Esophagus squamous epithelium (tissue), 5 donors: Measurements from ENCODE around the gene SIN3B. TPM values are rescaled to one million over a fixed set of nuclear protein-coding genes. Genes with fewer than 3 reads are reported as not detected.

Source experiments
- DNase-seq: peaks from one replicate; lab custom pipeline; 2025; lab: John Stamatoyannopoulos, UW
- H3K27ac ChIP-seq, 4 donors: fragments of 200-600 bp; sonication (generic); one replicate each; pipeline ENCODE4 v1.5.1; 2016 to 2019; ENCODE audit warnings: mild to moderate bottlenecking in 1 of 4
- H3K27me3 ChIP-seq, 4 donors: fragments of 200-600 bp; sonication (generic); 1 replicate in 3 of 4; 2 replicates in 1 of 4; pipeline versions ENCODE4 v1.5.1 to v1.6.0; 2017 to 2021; ENCODE audit warnings: antibody characterized with exemption in 1 of 4
- H3K36me3 ChIP-seq, 3 donors: fragments of 200-600 bp; sonication (generic); one replicate each; pipeline ENCODE4 v1.5.1; 2016 to 2019
- H3K4me1 ChIP-seq, 3 donors: fragments of 200-600 bp; sonication (generic); one replicate each; pipeline ENCODE4 v1.5.1; 2017 to 2019
- H3K4me3 ChIP-seq, 4 donors: fragments of 200-600 bp; sonication (generic); 1 replicate in 3 of 4; 2 replicates in 1 of 4; pipeline ENCODE4 v1.5.1; 2016 to 2019; ENCODE audit warnings: mild to moderate bottlenecking in 2 of 4, moderate library complexity in 1 of 4
- H3K9me3 ChIP-seq, 3 donors: fragments of 200-600 bp; sonication (generic); one replicate each; pipeline ENCODE4 v1.5.1; 2016 to 2019
- CTCF ChIP-seq, 6 experiments: fragments of 450-650 bp in 4 of 6; fragments of 200-600 bp in 2 of 6; sonication (generic) in 2 of 6; IDR thresholded peaks; one replicate each; pipeline ENCODE4 v1.5.1; 2016 to 2019; ENCODE audit warnings: antibody characterized with exemption in 6 of 6, mild to moderate bottlenecking in 4 of 6, moderate library complexity in 4 of 6
- POLR2A ChIP-seq, 4 donors: fragments of 450-650 bp; IDR thresholded peaks; one replicate each; pipeline ENCODE4 v1.6.1; 2017; ENCODE audit warnings: antibody characterized with exemption in 4 of 4, mild to moderate bottlenecking in 4 of 4, moderate library complexity in 3 of 4
- WGBS, 2 donors: methylation state at CpG; one replicate each; pipeline ENCODE4 v1.1.5; 2018; 5-methylcytosine and 5-hydroxymethylcytosine counted together
- intact Hi-C: fragments of 100-400 bp; cut with DNase I; formaldehyde crosslinking; loops from one replicate; pipeline ENCODE4 v1.15.0; 2022
- total RNA-seq, 4 donors: library from RNA; depleted of rRNA; stranded (reverse); fragments of >200 nt; gene quantifications; one replicate each; pipeline ENCODE4 v1.1.0, GENCODE V29; 2016
- donor health status: DM: yes; HTN: yes; CAD: no.

The SIN3B gene
- total RNA-seq, 4 donors from 2014 or later, result 11.2 to 34.7 (median 28.5) TPM

GRCh38 chr19:16789238-16789637, 40.0 kb upstream of the SIN3B start:
- Histone ChIP-seq H3K9me3 (peaks cover 0 to 22% (median 7%) of the 10 kb centered on the region in 3 donors), H3K4me1 (no peaks in the 10 kb centered on the region), H3K27me3 (peaks cover 0 to 7% (median 0%) of the 10 kb centered on the region in 4 donors), H3K27ac (no peak overlapping the region), H3K4me3 (no peak overlapping the region), H3K36me3 (no peaks in the 10 kb centered on the region)
- 67 to 87% methylated on average over 1 of the region's 1 CpG for WGBS, 2 donors
- TF ChIP-seq CTCF (IDR thresholded peaks at IDR 0.05) (no peak), POLR2A (IDR thresholded peaks at IDR 0.05) (no peak)
- intact Hi-C loops, result no loop called here
- DNase-seq, result no peak

- TF ChIP-seq CTCF (IDR thresholded peaks at IDR 0.05), result no peak
- no peak for TF ChIP-seq POLR2A (IDR thresholded peaks at IDR 0.05)
- intact Hi-C loops, result no loop called here
Measured at GRCh38 chr19:16790051-16790450, 39.1 kb upstream of the SIN3B start.

GRCh38 chr19:16791942-16792341, 37.3 kb upstream of the SIN3B start:
- intact Hi-C loops, result no loop called here
- Histone ChIP-seq H3K27me3 (no peaks in the 10 kb centered on the region), H3K9me3 (peaks cover 0 to 29% (median 7%) of the 10 kb centered on the region in 3 donors), H3K27ac (no peak overlapping the region), H3K36me3 (no peaks in the 10 kb centered on the region), H3K4me3 (no peak overlapping the region), H3K4me1 (no peaks in the 10 kb centered on the region)
- no peak for DNase-seq
- TF ChIP-seq CTCF (IDR thresholded peaks at IDR 0.05) (no peak), POLR2A (IDR thresholded peaks at IDR 0.05) (no peak)
- 60 to 77% methylated on average over 1 to 4 of the region's 10 CpGs for WGBS, 2 donors

More at GRCh38 chr19:16790051-16790450, 39.1 kb upstream of the SIN3B start:
- no peaks in the 10 kb centered on the region for H3K36me3 ChIP-seq
- WGBS, 2 donors, result 50% methylated on average over 1 of the region's 1 CpG
- no peak overlapping the region for H3K27ac ChIP-seq
- H3K27me3 ChIP-seq, result no peaks in the 10 kb centered on the region
- DNase-seq, result no peak
- H3K9me3 ChIP-seq, result peaks cover 0 to 22% (median 7%) of the 10 kb centered on the region in 3 donors
- no peaks in the 10 kb centered on the region for H3K4me1 ChIP-seq
- H3K4me3 ChIP-seq, result no peak overlapping the region

GRCh38 chr19:16794456-16795441, 34.4 kb upstream of the SIN3B start:
- H3K27me3 ChIP-seq, result no peaks in the 10 kb centered on the region
- H3K9me3 ChIP-seq, result peaks cover 0 to 13% (median 0%) of the 10 kb centered on the region in 3 donors
- H3K4me3 ChIP-seq, result no peak overlapping the region
- WGBS, 2 donors, result 65 to 77% methylated on average over 12 to 14 of the region's 17 CpGs
- H3K4me1 ChIP-seq, result no peaks in the 10 kb centered on the region
- intact Hi-C loops, result no loop called here
- no peak for TF ChIP-seq POLR2A (IDR thresholded peaks at IDR 0.05)
- no peak for TF ChIP-seq CTCF (IDR thresholded peaks at IDR 0.05)
- no peaks in the 10 kb centered on the region for H3K36me3 ChIP-seq
- no peak for DNase-seq
- no peak overlapping the region for H3K27ac ChIP-seq

GRCh38 chr19:16795731-16796130, 33.5 kb upstream of the SIN3B start:
- no peak for DNase-seq
- no peaks in the 10 kb centered on the region for H3K36me3 ChIP-seq
- H3K4me1 ChIP-seq, result no peaks in the 10 kb centered on the region

More at GRCh38 chr19:16795731-16796130, 33.5 kb upstream of the SIN3B start:
- H3K27me3 ChIP-seq, result no peaks in the 10 kb centered on the region
- H3K9me3 ChIP-seq, result peaks cover 0 to 8% (median 0%) of the 10 kb centered on the region in 3 donors
- intact Hi-C loops, result no loop called here
- no peak overlapping the region for H3K27ac ChIP-seq
- no peak for TF ChIP-seq CTCF (IDR thresholded peaks at IDR 0.05)
- TF ChIP-seq POLR2A (IDR thresholded peaks at IDR 0.05), result no peak
- WGBS, 2 donors, result 57 to 72% methylated on average over 2 of the region's 3 CpGs
- H3K4me3 ChIP-seq, result no peak overlapping the region
